NCI-H446 treated with DMSO at 0.1 percent for 48 hours (cell line): ENCODE results near the gene PCDHGB1.
A peak's percentile ranks its signal among the peaks of the same experiment; 100 is the strongest.
"Not testable (repeated sequence)": the region's sequence is repeated elsewhere in the genome, so short reads cannot be mapped to it uniquely, and the experiment has no call there.

Experiments
- DNase-seq: peaks from one replicate; lab custom pipeline; 2025; lab: John Stamatoyannopoulos, UW

The PCDHGB1 gene

GRCh38 chr5:141346017-141346416 lies 3.9 kb upstream of the PCDHGB1 start:
- not testable (repeated sequence) for DNase-seq

GRCh38 chr5:141351591-141351990 lies 1.7 kb downstream of the PCDHGB1 start:
- no peak for DNase-seq

- DNase-seq = no peak
These were observed 5.1 kb downstream of the PCDHGB1 start, which contains the start of gene PCDHGA4 for GRCh38 chr5:141354900-141355469. TSS of gene PCDHGA4 (plus strand) at chr5:141355021. CDS start at chr5:141355108, 87 bp downstream.

GRCh38 chr5:141355641-141356040 lies 5.7 kb downstream of the PCDHGB1 start:
- DNase-seq = no peak

- no peak for DNase-seq
These were observed 6.2 kb downstream of the PCDHGB1 start for GRCh38 chr5:141356133-141356532.

- DNase-seq = no peak
These were observed 7.1 kb downstream of the PCDHGB1 start for GRCh38 chr5:141356950-141357349.

GRCh38 chr5:141359790-141360426 lies 10.0 kb downstream of the PCDHGB1 start, which contains the start of gene PCDHGB2:
TSS of gene PCDHGB2 (plus strand) at chr5:141359994. CDS start at chr5:141360136, 142 bp downstream.
- peak; percentile 51 for DNase-seq

- DNase-seq = no peak
These were observed 10.8 kb downstream of the PCDHGB1 start for GRCh38 chr5:141360685-141361084.

- DNase-seq = no peak
These were observed 12.8 kb downstream of the PCDHGB1 start for GRCh38 chr5:141362719-141363118.

GRCh38 chr5:141363952-141364660 lies 14.2 kb downstream of the PCDHGB1 start, which contains the start of gene PCDHGA5:
TSS of gene PCDHGA5 (plus strand) at chr5:141364162. CDS start at chr5:141364331, 169 bp downstream.
- no peak for DNase-seq

GRCh38 chr5:141366016-141366896 lies 16.4 kb downstream of the PCDHGB1 start:
- no peak for DNase-seq

GRCh38 chr5:141369994-141370848 lies 20.3 kb downstream of the PCDHGB1 start, which contains the start of gene PCDHGB3:
TSS of gene PCDHGB3 (plus strand) at chr5:141370242. CDS start at chr5:141370395, 153 bp downstream.
- DNase-seq = no peak

- no peak for DNase-seq
These were observed 21.9 kb downstream of the PCDHGB1 start for GRCh38 chr5:141371572-141372475.

GRCh38 chr5:141373673-141374317 lies 23.9 kb downstream of the PCDHGB1 start, which contains the start of gene PCDHGA6:
TSS of gene PCDHGA6 (plus strand) at chr5:141373891. CDS start at chr5:141374084, 193 bp downstream.
- no peak for DNase-seq

- no peak for DNase-seq
These were observed 24.7 kb downstream of the PCDHGB1 start for GRCh38 chr5:141374627-141375026.

- not testable (repeated sequence) for DNase-seq
These were observed 25.7 kb downstream of the PCDHGB1 start for GRCh38 chr5:141375444-141376155.

- DNase-seq = no peak
These were observed 32.8 kb downstream of the PCDHGB1 start, which contains the start of gene PCDHGA7 for GRCh38 chr5:141382469-141383294. TSS of gene PCDHGA7 (plus strand) at chr5:141382742. CDS start at chr5:141382900, 158 bp downstream.
